ENCODE data around the gene DNAH7.

DNAH7 gene

DNA sequence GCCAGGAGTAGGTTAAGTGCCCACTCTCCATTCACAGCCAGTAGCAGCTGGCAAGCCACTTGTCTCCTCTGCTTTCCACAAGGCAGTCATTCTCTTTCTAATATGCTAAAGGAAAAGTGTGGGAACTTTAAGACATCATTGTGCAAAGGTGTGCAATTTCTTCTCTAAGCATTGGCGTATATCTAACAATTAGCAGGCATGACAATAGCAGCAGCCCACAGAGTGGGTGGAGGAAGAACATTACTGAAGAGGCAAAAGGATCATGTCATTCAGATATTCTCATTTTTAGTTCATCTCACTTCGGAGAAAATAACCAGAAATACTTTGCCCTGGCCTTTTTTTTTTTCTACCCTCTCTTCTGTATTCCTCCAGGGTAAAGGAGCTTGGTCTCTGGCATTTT, 177.6 kb downstream of the DNAH7 start:
- TF ChIP-seq, protein P1, sequence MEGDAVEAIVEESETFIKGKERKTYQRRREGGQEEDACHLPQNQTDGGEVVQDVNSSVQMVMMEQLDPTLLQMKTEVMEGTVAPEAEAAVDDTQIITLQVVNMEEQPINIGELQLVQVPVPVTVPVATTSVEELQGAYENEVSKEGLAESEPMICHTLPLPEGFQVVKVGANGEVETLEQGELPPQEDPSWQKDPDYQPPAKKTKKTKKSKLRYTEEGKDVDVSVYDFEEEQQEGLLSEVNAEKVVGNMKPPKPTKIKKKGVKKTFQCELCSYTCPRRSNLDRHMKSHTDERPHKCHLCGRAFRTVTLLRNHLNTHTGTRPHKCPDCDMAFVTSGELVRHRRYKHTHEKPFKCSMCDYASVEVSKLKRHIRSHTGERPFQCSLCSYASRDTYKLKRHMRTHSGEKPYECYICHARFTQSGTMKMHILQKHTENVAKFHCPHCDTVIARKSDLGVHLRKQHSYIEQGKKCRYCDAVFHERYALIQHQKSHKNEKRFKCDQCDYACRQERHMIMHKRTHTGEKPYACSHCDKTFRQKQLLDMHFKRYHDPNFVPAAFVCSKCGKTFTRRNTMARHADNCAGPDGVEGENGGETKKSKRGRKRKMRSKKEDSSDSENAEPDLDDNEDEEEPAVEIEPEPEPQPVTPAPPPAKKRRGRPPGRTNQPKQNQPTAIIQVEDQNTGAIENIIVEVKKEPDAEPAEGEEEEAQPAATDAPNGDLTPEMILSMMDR (IDR thresholded peaks at IDR 0.05; ENCODE audit: low read depth, low read length, missing control alignments), result no peak
- no peaks in the 10 kb centered on the region for H3K36me3 ChIP-seq (replicated peaks)
- H3K27me3 ChIP-seq (replicated peaks), result no peaks in the 10 kb centered on the region
- H3K4me3 ChIP-seq (ENCODE audit: low read depth, low read length), result no peak overlapping the region
- in situ Hi-C loops (cut with HindIII; ENCODE audit: low pct_ligation_motif_present, low sequenced_read_pairs), result no loop called here
- no peak overlapping the region for H3K27ac ChIP-seq
- DNase-seq, result no peak

DNA sequence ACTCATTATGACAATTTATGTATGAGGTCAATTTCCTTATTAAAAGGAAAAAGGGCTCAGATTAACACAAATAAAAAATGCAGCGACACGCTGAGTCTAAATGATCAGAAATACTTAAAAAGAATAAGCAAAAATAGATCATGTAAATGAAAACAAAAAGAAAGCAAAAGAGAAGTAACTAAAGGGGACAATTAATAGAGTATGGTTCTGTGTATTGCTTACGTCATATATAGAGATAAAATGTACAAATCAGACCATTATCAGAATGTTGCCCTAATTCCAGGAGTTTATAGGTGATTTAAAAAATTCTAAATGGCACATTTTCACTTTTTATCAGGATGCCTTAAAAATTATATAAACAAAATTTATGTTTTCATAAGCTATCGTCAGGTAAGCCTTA, 189.5 kb downstream of the DNAH7 start:
- no peaks in the 10 kb centered on the region for H3K27me3 ChIP-seq (replicated peaks)
- no peak overlapping the region for H3K27ac ChIP-seq
- no peak for DNase-seq
- no peaks in the 10 kb centered on the region for H3K36me3 ChIP-seq (replicated peaks)
- in situ Hi-C loops (cut with HindIII; ENCODE audit: low pct_ligation_motif_present, low sequenced_read_pairs), result no loop called here
- no peak overlapping the region for H3K4me3 ChIP-seq (ENCODE audit: low read depth, low read length)
- TF ChIP-seq, protein P1 (IDR thresholded peaks at IDR 0.05; ENCODE audit: low read depth, low read length, missing control alignments), result no peak

GRCh38 chr2:195871326-195871725, 197.3 kb downstream of the DNAH7 start:
- no peaks in the 10 kb centered on the region for H3K27me3 ChIP-seq (replicated peaks)
- in situ Hi-C loops (cut with HindIII; ENCODE audit: low pct_ligation_motif_present, low sequenced_read_pairs), result no loop called here
- no peak overlapping the region for H3K27ac ChIP-seq
- no peaks in the 10 kb centered on the region for H3K36me3 ChIP-seq (replicated peaks)
- DNase-seq, result no peak
- no peak overlapping the region for H3K4me3 ChIP-seq (ENCODE audit: low read depth, low read length)
- TF ChIP-seq, protein P1 (IDR thresholded peaks at IDR 0.05; ENCODE audit: low read depth, low read length, missing control alignments), result no peak

- DNase-seq, result no peak
- no peak overlapping the region for H3K4me3 ChIP-seq (ENCODE audit: low read depth, low read length)
- H3K27ac ChIP-seq, result no peak overlapping the region
- TF ChIP-seq, protein P1 (IDR thresholded peaks at IDR 0.05; ENCODE audit: low read depth, low read length, missing control alignments), result no peak
- in situ Hi-C loops (cut with HindIII; ENCODE audit: low pct_ligation_motif_present, low sequenced_read_pairs), result no loop called here
- no peaks in the 10 kb centered on the region for H3K27me3 ChIP-seq (replicated peaks)
- H3K36me3 ChIP-seq (replicated peaks), result no peaks in the 10 kb centered on the region
These were observed 204.3 kb downstream of the DNAH7 start for GRCh38 chr2:195864316-195864715.

GRCh38 chr2:195863564-195863963, 205.1 kb downstream of the DNAH7 start:
- DNase-seq, result no peak
- in situ Hi-C loops (cut with HindIII; ENCODE audit: low pct_ligation_motif_present, low sequenced_read_pairs), result no loop called here
- no peak overlapping the region for H3K4me3 ChIP-seq (ENCODE audit: low read depth, low read length)
- H3K27me3 ChIP-seq (replicated peaks), result no peaks in the 10 kb centered on the region
- TF ChIP-seq, protein P1 (IDR thresholded peaks at IDR 0.05; ENCODE audit: low read depth, low read length, missing control alignments), result no peak
- H3K36me3 ChIP-seq (replicated peaks), result no peaks in the 10 kb centered on the region
- H3K27ac ChIP-seq, result no peak overlapping the region

GRCh38 chr2:195863121-195863520, 205.5 kb downstream of the DNAH7 start:
- Histone ChIP-seq H3K4me3 (ENCODE audit: low read depth, low read length) (no peak overlapping the region), H3K36me3 (replicated peaks) (no peaks in the 10 kb centered on the region), H3K27ac (no peak overlapping the region), H3K27me3 (replicated peaks) (no peaks in the 10 kb centered on the region)
- TF ChIP-seq, protein P1 (IDR thresholded peaks at IDR 0.05; ENCODE audit: low read depth, low read length, missing control alignments), result no peak
- no peak for DNase-seq
- in situ Hi-C loops (cut with HindIII; ENCODE audit: low pct_ligation_motif_present, low sequenced_read_pairs), result no loop called here

Measured in brain microvascular endothelial cell (primary cell).